ENCODE data around the gene UBR2. TPM values are rescaled to one million over a fixed set of nuclear protein-coding genes. Genes with fewer than 3 reads are reported as not detected.

The UBR2 gene
- 22.7 and 27.2 TPM in 2 replicates for total RNA-seq

GRCh38 chr6:42563697-42564505 lies at the start of gene UBR2:
TSS of gene UBR2 (plus strand) at chr6:42564029. CDS start at chr6:42564320, 291 bp downstream.

GRCh38 chr6:42722497-42722896 lies 158.7 kb downstream of the UBR2 start, which contains the start of gene PRPH2:
TSS of gene PRPH2 (minus strand) at chr6:42722597. CDS start at chr6:42722334, 263 bp downstream.

Other genes starting within 250 kb of the UBR2 start
- gene TRERF1, start 112.1 kb upstream of the UBR2 start, total RNA-seq = 4.0 and 4.7 TPM in 2 replicates
- gene PRPH2, start 158.6 kb downstream of the UBR2 start, total RNA-seq = 4.9 and 5.2 TPM in 2 replicates
- 35.5 and 40.4 TPM in 2 replicates for gene TBCC, start 182.1 kb downstream of the UBR2 start, total RNA-seq
- 3.3 and 4.6 TPM in 2 replicates for gene BICRAL, start 218.0 kb downstream of the UBR2 start, total RNA-seq